HG02973 (cell line): ENCODE measurements around the gene ZNFX1.

Experiments used
- ATAC-seq: cut with Tn5 transposase; IDR thresholded peaks from one replicate; pipeline ENCODE4 v1.9.1; 2021; ENCODE audit warnings: moderate library complexity; ENCODE audit not compliant: unreplicated experiment

Gene ZNFX1

GRCh38 chr20:49279677-49280462 is 2.0 kb upstream of the ZNFX1 start:
- ATAC-seq, result no peak

DNA sequence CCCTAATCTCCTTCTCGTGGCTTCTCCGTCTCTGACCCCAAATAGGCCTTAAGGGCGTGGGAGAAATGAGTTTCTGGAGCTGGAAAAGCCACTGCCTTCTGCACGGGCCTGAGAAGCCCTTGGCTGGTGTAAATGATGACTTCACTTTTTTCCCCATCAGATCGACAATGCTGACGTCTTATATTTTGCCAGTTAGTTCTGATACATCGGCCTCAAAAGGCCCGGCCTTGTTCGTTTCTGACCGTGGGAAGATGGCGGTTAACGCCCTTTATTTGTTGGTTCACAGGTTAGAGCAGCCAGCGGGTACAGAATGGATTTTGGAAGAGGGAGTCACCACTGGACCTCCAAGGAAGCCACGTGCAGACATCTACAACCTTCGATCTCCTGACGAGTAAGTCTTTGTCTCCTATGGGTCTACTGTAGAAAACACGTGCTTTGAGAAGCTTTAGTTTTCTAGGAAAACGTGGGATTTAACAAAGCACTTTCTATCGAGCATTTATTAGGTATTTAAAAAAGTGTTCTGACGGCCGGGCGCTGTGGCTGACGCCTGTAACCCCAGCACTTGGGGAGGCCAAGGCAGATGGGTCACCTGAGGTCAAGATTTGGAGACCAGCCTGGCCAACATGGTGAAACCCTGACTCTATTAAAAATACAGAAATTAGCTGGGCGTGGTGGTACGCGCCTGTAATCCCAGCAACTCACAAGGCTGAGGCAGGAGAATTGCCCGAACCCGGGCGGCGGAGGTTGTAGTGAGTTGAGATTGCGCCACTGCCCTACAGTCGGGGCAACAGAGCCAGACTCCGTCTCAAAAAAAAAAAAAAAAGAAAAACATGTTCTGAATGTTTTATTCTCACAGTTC is 1.2 kb upstream of the ZNFX1 start:
- ATAC-seq, result no peak

DNA sequence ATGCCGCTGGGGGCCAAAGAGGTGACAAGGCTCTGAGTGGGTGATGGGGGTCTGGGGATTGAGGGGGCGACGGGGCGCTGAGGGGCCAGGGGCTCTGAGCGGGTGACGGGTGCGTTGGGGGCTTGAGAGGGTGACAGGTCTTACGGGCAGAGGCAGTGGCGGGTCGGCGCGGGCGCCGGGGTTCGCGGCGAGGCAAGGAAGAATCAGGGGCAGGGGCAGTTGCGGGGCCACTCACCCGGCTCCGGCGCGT is 146 bp downstream of the ZNFX1 start:
- ATAC-seq, result no peak

DNA sequence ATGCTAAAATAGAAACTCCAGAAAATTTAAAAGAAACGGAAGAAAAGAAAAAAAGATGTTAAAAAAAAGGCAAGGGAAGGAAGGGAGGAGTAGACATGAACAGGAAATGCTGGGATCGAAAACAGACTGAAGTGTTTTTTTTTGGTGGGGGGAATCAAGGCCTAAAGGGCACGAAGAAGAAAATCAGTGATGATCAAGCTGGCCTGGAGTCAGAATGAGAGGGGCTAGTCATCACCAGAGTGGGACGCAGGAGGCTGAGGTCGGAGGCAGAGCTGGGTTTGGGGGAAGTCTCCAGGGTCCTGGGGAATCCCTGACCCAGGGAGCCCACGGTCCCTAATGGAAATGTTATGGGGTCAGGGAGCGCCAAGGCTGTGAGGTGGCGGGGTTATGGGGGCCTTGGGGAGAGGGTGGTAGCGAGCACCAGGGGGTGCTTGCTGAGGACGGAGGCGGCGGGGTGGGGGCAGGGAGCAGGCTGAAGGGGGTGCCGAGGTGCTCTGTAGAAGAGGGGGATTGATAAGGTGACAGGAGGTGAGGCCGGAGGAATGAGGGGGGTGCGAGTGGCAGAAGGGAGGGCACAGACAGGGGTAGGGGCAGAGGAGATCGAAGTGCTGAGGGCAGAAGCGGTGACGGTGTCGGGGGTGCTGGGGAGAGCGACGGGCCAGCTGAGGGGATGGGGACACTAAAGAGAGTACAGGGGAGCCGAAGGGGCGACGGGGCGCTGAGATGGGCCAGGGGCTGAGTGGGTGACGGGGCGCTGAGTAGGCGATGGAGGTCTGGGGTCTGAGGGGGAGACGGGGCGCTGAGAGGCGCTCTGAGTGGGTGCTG is 684 bp downstream of the ZNFX1 start:
- ATAC-seq, result no peak

DNA sequence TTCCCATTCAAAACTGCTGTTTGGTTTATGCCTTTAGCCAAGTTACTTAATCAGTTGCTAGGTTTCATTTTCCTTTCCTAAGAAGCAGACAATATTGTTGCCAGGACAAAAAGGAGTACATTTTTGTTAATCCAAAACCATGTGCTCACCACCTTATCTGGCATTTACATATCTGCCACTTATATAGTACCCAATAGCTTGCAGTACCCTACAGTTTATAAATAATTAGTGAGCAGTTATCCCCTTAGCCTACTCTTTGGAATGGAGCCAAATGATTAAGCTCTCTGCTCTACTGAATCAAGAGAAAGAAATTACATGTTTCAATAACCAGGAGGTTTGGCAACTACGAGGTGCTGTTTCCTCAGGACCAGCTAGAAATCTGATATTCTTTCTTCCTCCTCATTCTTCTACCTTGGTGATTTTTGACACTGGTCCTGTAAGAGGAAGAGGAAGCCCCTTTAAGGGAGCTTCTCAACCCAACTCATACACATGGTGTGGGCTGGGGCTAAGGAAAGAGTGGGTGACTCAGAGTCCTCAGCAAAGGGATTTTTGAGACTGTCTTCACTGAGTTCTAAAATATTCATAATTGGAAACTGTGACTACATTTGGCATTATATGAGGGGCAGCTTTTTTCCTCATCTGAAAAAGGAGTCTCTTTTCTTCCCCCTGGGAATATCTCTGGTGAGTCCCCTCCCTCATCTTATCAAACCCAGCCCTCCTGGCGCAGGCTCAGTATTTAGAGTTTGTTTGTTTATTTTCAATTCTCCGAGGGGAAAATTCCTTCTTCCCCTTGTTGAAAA is 1.5 kb downstream of the ZNFX1 start:
- no peak for ATAC-seq

DNA sequence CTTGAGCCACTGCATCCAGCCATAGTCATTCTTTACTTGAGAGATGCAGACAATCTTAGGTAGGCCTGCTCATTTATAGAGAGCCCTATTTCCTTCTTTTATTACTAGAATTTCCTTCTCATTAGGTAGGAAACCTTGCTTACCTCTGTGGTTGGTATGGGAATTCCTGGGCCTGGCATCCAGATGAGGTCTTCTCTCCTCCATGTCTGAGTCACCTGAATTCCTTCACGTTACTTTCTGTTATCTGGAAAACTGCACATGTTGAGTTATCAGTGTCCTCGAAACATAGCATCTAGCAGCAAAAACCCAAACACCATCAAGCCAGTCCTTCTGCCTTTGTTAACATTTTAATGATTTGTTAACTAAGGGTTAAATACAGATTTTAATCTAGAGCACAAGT is 2.2 kb downstream of the ZNFX1 start:
- no peak for ATAC-seq

DNA sequence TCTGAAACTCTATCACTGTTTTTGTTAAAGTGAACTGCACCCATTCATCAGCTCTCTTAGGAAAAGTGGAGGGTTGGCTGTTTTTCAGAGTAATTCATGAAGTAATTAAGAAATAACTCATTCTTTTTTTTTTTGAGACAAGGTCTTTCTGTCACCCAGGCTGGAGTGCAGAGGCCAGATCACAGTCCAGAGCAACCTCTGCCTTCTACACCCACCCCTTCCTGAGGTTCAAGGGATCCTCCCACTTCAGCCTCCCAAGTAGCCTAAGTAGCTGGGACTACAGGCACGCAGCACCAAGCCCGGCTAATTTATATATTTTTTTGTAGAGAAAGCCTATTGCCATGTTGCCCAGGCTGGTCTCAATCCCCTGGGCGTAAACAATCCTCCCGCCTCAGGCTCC is 2.6 kb downstream of the ZNFX1 start:
- ATAC-seq, result no peak

DNA sequence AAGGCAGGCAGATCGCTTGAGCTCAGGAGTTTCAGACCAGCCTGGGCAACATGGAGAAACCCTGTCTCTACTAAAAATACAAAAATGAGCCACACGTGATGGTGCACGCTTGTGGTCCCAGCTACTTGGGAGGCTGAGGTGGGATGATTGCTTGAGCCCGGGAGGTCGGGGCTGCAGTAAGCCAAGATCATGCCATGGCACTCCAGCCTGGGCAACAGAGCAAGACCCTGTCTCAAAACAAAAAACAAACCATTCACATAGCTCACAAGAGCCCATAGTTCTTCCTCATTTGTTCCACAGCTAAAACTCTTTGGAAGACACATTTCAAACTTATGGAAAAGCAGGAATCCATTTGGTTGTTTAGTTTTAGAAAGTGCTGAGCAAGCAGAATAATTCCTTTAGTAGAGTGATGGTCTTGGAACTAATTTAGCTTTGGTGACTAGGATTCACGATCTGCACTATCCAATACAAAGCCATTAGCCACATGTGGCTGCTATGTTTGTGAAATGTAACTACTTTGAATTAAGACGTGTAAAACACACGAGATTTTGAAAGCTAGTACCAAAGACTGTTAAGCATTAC is 4.1 kb downstream of the ZNFX1 start:
- ATAC-seq, result no peak

GRCh38 chr20:49272654-49273053 is 5.2 kb downstream of the ZNFX1 start:
- ATAC-seq, result no peak

DNA sequence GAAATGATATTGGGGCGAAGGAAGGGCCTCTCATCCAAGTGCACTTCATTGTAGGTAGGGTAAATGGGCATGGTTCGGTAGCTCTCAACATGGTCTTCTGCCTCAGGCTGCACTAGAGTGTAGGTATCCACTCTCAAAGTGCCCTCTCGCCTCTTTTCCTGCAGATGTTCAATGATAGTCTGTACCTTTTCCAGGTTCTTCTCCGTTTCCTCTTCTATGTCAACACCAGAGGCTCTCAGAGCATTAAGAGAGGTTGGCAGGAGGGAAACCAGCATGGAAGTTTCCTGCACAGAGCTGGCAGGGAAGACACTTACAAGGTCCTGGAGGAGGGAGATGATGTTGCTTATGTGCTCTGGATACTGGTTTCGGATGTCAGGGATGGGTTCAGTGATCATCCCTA is 7.1 kb downstream of the ZNFX1 start:
- ATAC-seq, result no peak

DNA sequence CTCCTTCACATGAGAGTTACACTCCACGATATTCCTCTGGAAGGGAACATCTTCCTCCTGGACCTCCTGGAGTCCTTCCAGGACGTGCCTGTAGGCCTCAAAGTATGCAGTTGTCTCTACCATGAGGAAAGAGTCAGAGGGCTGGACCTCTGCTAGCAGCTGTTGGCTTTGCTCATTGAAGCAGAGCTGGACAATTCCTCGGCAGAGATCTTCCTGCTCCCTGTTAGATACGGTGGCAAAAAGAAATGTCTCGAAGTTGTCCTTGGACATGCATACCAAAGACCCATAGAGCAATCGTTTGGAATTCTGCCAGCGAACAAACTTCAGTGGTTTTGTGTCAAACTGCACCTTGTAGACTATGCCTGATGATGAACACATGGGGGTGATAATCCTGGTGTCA is 7.7 kb downstream of the ZNFX1 start:
- ATAC-seq, result no peak

GRCh38 chr20:49268600-49269365 is 9.1 kb downstream of the ZNFX1 start:
- no peak for ATAC-seq

- ATAC-seq, result no peak
Observed at GRCh38 chr20:49267327-49267726, 10.5 kb downstream of the ZNFX1 start.

- ATAC-seq, result no peak
Observed at GRCh38 chr20:49262444-49262843, 15.4 kb downstream of the ZNFX1 start.

DNA sequence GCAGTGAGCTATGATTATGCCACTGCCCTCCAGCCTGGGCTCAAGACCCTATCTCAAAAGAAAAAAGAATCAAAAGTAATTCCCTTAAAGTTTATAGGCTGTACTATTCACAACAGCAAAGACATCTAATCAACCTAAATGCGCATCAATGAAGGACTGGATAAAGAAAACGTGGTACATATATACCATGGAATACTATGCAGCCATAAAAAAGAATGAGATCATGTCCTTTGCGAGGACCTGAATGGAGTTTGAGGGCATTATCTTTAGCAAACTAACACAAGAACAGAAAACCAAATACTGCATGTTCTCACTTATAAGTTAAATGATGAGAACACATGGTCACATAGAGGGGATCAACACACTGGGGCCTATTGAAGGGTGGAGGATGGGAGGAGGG is 16.7 kb downstream of the ZNFX1 start:
- no peak for ATAC-seq

- no peak for ATAC-seq
Observed at GRCh38 chr20:49260218-49260617, 17.6 kb downstream of the ZNFX1 start.

DNA sequence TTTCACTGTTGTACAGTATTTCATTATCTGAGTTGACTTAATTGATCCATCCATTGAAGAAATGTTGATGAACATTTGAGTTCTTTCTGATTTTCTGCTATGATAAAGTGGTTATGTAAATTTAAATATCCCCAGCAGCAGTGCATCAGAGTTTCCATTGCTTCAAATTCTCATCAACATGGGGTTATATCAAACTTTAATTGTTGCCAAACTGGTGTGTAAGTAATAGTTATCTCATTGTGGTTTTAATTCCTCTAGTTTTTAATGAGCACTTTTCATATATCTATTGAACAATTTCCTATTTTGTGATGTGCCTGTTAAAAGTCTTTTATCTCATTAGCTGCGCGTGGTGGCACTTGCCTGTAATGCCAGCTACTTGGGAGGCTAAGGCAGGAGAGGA is 18.1 kb downstream of the ZNFX1 start:
- ATAC-seq, result no peak

DNA sequence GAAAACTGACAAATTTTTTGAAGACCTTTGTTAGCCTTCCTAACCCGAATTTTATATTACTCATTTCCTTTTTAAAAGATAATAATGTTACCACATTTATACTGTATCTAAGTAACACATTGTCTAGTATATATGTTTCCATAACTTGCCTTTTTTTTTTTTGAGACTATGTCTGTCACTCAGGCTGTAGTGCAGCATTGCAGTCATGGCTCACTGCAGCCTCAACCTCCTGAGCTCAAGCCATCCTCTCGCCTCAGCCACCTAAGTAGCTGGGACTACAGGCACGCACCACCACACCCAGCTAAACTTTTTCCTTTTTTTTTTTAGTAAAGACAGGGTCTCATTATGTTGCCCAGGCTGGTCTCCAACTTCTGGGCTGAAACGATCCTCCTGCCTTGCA is 18.6 kb downstream of the ZNFX1 start:
- ATAC-seq, result no peak

GRCh38 chr20:49256261-49256660 is 21.6 kb downstream of the ZNFX1 start:
- ATAC-seq, result no peak
